NCI-H128 (cell line): Measurements from ENCODE around the gene NRAP.
"Not testable (repeated sequence)": the region's sequence is repeated elsewhere in the genome, so short reads cannot be mapped to it uniquely, and the experiment has no call there.

Experiments
- DNase-seq: peaks from one replicate; lab custom pipeline; 2025; ENCODE audit not compliant: unreplicated experiment; lab: John Stamatoyannopoulos, UW

The NRAP gene

GRCh38 chr10:113681533-113682470, 18.0 kb upstream of the NRAP start:
- DNase-seq: no peak

- DNase-seq: no peak
Observed at GRCh38 chr10:113680190-113681111, 16.6 kb upstream of the NRAP start.

GRCh38 chr10:113679463-113680189, 15.8 kb upstream of the NRAP start, which contains the start of gene CASP7:
Gene CASP7, plus strand, starts transcription at chr10:113679912. Its CDS starts 17,582 bp downstream, at chr10:113697494.
- peak; percentile 12 for DNase-seq

GRCh38 chr10:113666682-113667252, 2.9 kb upstream of the NRAP start:
- DNase-seq: no peak

- no peak for DNase-seq
Observed at GRCh38 chr10:113665806-113666354, 2.0 kb upstream of the NRAP start.

- no peak for DNase-seq
Observed at GRCh38 chr10:113665352-113665751, 1.5 kb upstream of the NRAP start.

GRCh38 chr10:113663142-113663541, 699 bp downstream of the NRAP start:
- DNase-seq: no peak

GRCh38 chr10:113661332-113661731, 2.5 kb downstream of the NRAP start:
- DNase-seq: no peak

- DNase-seq: no peak
Observed at GRCh38 chr10:113657544-113657943, 6.3 kb downstream of the NRAP start.

GRCh38 chr10:113656896-113657295, 6.9 kb downstream of the NRAP start:
- no peak for DNase-seq

- not testable (repeated sequence) for DNase-seq
Observed at GRCh38 chr10:113652456-113652855, 11.4 kb downstream of the NRAP start.

- no peak for DNase-seq
Observed at GRCh38 chr10:113651898-113652297, 11.9 kb downstream of the NRAP start.

- DNase-seq: no peak
Observed at GRCh38 chr10:113651021-113651420, 12.8 kb downstream of the NRAP start.

GRCh38 chr10:113650172-113650571, 13.7 kb downstream of the NRAP start:
- no peak for DNase-seq

- DNase-seq: no peak
Observed at GRCh38 chr10:113648478-113648877, 15.4 kb downstream of the NRAP start.

GRCh38 chr10:113647812-113648211, 16.0 kb downstream of the NRAP start:
- DNase-seq: no peak

- DNase-seq: no peak
Observed at GRCh38 chr10:113646336-113647201, 17.3 kb downstream of the NRAP start.

GRCh38 chr10:113644185-113645120, 19.4 kb downstream of the NRAP start:
- DNase-seq: no peak
